RPMI8226 (cell line): ENCODE data around the gene NBPF1.
A peak's percentile ranks its signal among the peaks of the same experiment; 100 is the strongest.
"Not testable (repeated sequence)": the region's sequence is repeated elsewhere in the genome, so short reads cannot be mapped to it uniquely, and the experiment has no call there.

ENCODE experiments used
- DNase-seq: peaks from one replicate; pipeline ENCODE4 v3.0.0-alpha.2; 2015

The NBPF1 gene

GRCh38 chr1:16540421-16540893 is 72.9 kb downstream of the NBPF1 start:
- not testable (repeated sequence) for DNase-seq

DNA sequence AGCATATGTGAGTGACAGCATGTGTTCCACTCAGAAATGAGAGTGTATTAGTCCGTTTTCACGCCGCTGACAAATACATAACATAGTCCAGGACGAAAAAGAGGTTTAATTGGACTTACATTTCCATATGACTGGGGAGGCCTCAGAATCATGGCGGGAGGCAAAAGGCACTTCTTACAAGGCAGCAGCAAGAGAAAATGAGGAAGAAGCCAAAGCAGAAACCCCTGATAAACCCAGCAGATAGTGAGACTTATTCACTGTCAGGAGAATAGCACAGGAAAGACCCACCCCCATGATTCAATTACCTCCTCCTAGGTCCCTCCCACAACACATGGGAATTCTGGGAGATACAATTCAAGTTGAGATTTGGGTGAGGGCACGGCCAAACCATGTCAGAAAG is 75.8 kb downstream of the NBPF1 start:
- not testable (repeated sequence) for DNase-seq

DNA sequence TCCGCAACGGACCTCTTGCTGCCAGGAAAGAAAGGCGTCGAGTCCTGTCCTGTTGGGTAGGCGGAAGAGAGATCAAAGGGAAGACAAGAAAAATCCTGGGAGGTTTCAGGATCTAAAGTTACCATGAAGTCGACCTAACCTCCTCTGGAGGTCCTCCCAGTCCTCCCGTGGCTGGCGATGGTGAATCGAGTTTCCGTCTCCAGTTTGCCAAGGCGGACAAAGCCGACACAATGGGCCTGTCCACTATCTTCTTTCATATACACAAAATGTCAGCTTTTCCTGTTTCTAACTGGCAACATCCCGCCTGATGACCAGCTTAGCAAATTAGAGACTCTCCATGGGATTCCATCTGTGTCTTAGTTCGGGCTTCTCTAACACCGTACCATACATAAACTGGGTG is 76.6 kb downstream of the NBPF1 start:
- not testable (repeated sequence) for DNase-seq

GRCh38 chr1:16535898-16536297 is 77.5 kb downstream of the NBPF1 start:
- not testable (repeated sequence) for DNase-seq

DNA sequence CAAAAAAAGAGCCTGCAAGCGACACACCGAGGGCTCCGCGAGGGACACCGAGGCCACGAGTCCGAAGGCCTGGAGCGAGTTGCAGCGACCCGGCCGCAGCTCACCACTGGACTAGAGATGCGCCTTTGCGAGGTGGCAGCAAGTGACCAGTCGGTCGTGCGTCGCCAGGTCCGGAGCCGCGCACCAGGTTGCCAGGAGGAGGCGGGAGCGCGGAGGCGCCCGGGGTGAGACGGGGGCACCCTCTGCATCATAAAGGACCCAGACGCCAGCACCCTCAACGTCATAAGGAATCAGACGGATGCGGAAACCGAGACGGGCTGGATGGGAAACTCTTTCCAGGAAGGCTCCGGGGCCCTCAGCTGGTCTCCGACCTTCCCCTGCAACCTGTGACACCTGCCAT is 77.9 kb downstream of the NBPF1 start:
- not testable (repeated sequence) for DNase-seq

DNA sequence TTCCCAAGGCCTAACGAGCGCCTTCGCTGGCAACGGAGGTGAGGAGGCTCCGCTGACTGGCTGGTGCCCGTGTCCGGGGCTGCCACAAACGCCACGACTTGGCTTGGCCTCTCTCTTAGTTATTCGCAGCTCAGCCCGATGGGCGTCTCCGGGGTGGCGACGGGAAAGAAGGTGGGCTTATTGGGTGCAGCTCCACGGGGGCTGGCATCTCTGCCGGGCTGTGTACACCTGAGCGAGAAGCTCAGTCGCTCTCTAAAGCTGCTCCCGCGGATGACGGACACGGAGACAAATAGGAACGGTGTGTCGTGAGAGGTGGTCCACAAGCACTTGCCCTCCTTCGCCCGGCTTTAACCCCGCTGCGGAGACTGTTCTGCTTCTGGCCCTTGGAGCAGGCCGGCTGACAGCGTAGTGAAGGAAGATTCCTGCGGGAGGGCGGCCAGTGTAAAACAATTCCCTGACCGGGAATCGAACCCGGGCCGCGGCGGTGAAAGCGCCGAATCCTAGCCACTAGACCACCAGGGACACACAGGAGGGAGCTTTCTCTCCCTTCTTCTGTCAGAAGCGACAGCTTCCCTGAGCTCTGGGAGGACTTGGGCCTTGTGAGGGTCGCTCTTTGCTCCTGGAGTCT is 78.4 kb downstream of the NBPF1 start:
- DNase-seq = peak; percentile 51

DNA sequence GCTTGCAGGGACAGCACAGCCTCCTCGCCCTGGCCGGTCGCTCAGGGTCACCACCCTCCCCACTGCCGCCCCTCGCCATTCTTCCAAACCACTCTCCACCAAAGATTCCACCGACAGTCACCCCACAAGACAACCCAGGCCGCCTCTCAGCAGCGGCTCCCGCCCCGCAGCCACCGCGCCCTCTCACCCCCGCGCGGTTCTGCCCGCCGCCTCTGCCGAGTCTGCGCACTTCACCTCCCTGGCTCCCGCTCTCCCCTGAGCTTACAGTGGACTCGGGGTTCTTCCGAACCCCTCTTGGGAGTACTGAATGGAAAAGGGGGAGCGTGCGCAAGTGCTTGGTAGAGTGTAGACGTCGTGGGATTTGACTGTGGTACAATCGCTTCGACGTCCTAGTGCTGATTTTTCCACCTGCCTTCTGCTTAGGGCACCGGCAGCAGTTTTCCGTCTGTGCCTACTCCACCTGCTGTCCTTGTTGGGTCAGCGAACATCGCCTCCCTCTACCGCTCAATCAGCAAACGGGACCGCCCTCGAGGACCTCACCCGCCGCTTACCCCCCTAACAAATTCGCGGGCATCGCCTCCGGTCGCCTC is 79.0 kb downstream of the NBPF1 start:
- not testable (repeated sequence) for DNase-seq

- DNase-seq = not testable (repeated sequence)
Observed at GRCh38 chr1:16532235-16532991, 81.0 kb downstream of the NBPF1 start.

DNA sequence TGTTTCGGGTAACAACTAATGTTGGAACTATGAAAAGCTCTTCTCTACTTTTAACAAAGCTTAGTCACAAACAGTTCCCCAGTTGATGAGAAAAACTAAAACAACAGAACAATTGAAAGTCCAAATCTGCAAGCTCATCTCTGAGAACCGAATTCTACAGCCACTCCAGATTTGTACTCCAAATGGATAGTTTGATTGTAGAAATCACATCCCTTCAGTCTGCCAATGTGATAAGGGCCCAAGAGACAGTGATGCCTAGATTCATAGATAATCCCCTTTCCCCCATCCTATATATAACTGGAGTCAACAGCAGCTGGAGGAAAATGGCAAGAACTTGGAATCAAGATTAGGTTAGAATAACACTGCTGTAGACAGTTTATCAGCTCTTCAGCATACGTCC is 85.0 kb downstream of the NBPF1 start:
- DNase-seq = not testable (repeated sequence)

GRCh38 chr1:16525769-16526168 is 87.6 kb downstream of the NBPF1 start:
- not testable (repeated sequence) for DNase-seq

GRCh38 chr1:16521679-16522078 is 91.7 kb downstream of the NBPF1 start:
- DNase-seq = not testable (repeated sequence)

- DNase-seq = no peak
Observed at GRCh38 chr1:16521288-16521583, 92.1 kb downstream of the NBPF1 start.

DNA sequence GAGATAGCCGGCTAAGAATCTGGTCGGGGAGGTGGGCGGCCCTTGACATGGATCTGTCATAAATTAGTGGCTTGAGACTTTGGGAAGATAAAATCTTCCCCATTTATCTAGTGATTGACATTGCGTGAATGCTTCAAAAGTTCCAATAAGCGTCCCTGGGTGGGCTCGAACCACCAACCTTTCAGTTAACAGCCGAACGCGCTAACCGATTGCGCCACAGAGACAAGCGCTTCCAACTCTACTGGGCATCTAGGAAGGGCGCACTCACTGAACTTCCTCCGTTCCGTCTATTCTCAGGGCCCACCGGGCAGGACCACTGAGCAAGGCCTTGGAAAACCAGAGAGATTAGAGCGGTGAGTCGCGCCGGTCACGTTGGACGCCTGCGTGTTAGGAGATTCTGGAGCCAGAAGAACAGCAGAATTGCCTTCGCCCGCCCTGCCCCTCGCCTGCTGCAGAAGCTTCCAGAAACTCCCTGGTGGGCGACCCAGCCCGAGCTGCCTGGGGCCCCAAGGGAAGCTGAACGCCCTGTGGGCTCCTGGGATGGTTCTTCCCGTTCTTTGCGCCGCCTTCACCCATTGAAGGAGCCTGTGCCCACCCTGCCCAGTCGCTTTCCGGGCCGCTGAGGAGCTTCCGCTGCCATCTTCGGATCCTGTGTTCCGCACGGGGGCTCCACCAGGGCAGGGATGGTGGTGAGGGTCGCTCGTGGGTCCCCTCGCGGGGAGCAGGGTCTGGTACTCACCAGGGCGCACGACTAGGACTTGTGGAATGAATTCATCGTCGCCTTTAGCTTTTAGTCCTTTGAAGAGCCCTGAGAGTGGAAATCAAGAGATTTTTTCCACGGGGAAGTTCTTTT is 92.7 kb downstream of the NBPF1 start:
- DNase-seq = not testable (repeated sequence)

- not testable (repeated sequence) for DNase-seq
Observed at GRCh38 chr1:16519255-16519951, 94.0 kb downstream of the NBPF1 start.

- not testable (repeated sequence) for DNase-seq
Observed at GRCh38 chr1:16518913-16519254, 94.5 kb downstream of the NBPF1 start.

DNA sequence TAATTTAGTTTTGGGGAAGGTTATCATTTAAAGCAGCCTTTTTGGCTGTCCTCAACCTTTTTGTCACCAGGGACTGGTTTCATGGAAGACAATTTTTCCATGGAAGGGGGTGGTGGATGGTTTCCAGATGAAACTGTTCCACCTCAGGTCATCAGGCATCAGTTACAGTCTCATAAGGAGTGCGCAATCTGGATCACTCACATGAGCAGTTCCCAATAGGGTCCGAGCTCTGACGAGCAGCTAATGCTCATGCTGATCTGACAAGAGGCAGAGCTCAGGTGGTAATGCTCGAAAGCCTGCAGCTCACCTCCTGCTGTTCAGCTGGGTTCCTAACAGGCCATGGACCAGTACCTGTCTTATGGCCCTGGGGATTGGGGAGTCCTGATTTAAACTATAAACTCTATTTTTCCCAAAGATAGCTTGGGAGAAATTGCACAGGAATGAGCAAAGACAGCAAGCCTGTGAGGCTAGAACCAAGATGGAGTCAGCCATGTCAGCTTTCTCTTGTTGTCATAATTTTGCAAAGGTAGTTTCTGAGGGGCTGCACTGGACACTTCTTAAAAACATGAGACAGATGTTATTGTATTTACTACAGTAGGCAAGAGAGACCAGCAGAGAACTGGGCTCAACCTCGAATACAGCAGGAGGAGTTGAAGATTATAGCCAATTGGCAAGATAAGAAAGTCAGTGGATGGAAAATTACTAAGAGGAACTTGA is 96.5 kb downstream of the NBPF1 start:
- DNase-seq = not testable (repeated sequence)

GRCh38 chr1:16514107-16515055 is 99.0 kb downstream of the NBPF1 start, which contains the start of gene RNU1-1:
Gene RNU1-1, minus strand, starts transcription at chr1:16514285.
- DNase-seq = peak; percentile 80

DNA sequence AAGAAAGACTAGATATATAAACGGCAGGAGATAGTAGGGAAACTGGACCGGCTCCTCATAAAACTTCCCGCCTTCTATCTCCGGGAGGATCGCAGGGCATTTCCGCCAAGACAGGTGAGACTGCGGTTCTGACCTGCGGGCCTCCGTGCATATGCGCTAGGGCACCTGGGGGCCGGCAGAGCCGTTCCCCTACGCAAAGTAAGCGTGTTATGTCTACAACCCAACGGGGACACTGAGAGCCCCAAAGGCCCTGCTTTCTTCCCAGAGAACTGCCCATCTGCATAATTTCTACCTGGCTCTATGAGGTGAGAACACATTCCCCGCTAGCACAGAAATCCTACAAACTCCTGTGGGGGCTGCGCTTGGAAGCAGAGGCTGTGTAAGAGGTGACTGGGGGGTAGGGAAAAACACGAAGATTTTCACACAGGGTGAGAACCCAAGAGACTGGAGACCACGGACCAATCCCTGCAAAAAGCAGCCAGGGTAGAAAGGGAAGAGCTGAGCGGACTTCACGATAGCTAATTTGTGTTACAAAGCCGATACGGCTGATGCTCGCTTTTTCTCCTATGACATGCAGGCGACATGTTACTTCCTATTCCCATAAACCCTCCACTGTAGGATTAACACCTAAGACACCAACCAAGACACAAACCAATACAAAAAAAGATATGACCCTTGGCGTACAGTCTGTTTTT is 99.8 kb downstream of the NBPF1 start:
- peak; percentile 86 for DNase-seq

- DNase-seq = not testable (repeated sequence)
Observed at GRCh38 chr1:16512624-16513411, 100.5 kb downstream of the NBPF1 start.
